SK-N-SH (cell line): ENCODE measurements around the gene SLC35A1.

ENCODE experiments used
- EZH2phosphoT487 ChIP-seq: fragments of 200-600 bp; sonication (generic); IDR thresholded peaks from 2 replicates; pipeline ENCODE4 v1.6.1; 2017; ENCODE audit warnings: low read depth, mixed run types, mild to moderate bottlenecking, antibody characterized with exemption, moderate library complexity, borderline replicate concordance
- TF ChIP-seq, protein P1 (sequence below): IDR thresholded peaks from 2 replicates; pipeline ENCODE4 v1.4.0; 2012; ENCODE audit warnings: low read depth, borderline replicate concordance

DNA sequence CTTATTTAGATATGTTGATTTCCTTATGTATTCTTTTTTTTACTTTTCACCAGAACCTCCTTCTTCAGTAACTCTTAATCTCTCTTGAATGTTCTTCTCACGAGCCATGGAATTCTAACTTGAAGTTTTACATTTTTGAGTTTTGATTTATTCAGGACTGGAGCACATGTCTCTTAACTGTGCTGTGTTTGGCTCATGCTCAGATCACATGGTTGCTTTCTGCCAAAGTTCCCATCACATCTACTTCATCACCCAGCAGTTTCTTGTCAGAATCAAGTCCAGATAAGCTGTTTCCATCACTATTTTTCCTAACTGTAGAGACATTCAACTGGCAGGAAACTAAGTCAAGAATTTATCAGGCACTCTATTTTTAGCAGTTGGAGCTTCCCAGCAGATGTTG lies 31.7 kb downstream of the SLC35A1 start:
- TF ChIP-seq, protein P1, sequence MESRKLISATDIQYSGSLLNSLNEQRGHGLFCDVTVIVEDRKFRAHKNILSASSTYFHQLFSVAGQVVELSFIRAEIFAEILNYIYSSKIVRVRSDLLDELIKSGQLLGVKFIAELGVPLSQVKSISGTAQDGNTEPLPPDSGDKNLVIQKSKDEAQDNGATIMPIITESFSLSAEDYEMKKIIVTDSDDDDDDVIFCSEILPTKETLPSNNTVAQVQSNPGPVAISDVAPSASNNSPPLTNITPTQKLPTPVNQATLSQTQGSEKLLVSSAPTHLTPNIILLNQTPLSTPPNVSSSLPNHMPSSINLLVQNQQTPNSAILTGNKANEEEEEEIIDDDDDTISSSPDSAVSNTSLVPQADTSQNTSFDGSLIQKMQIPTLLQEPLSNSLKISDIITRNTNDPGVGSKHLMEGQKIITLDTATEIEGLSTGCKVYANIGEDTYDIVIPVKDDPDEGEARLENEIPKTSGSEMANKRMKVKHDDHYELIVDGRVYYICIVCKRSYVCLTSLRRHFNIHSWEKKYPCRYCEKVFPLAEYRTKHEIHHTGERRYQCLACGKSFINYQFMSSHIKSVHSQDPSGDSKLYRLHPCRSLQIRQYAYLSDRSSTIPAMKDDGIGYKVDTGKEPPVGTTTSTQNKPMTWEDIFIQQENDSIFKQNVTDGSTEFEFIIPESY = no peak
- no peak for TF ChIP-seq EZH2phosphoT487
